Amniotic epithelial cell (primary cell): ENCODE measurements around the gene ATP6V1G3.
"Not testable (repeated sequence)": the region's sequence is repeated elsewhere in the genome, so short reads cannot be mapped to it uniquely, and the experiment has no call there.

Experiments
- DNase-seq: peaks from one replicate; pipeline ENCODE4 v3.0.0-alpha.2; 2010; ENCODE audit warnings: low read depth

The ATP6V1G3 gene

DNA sequence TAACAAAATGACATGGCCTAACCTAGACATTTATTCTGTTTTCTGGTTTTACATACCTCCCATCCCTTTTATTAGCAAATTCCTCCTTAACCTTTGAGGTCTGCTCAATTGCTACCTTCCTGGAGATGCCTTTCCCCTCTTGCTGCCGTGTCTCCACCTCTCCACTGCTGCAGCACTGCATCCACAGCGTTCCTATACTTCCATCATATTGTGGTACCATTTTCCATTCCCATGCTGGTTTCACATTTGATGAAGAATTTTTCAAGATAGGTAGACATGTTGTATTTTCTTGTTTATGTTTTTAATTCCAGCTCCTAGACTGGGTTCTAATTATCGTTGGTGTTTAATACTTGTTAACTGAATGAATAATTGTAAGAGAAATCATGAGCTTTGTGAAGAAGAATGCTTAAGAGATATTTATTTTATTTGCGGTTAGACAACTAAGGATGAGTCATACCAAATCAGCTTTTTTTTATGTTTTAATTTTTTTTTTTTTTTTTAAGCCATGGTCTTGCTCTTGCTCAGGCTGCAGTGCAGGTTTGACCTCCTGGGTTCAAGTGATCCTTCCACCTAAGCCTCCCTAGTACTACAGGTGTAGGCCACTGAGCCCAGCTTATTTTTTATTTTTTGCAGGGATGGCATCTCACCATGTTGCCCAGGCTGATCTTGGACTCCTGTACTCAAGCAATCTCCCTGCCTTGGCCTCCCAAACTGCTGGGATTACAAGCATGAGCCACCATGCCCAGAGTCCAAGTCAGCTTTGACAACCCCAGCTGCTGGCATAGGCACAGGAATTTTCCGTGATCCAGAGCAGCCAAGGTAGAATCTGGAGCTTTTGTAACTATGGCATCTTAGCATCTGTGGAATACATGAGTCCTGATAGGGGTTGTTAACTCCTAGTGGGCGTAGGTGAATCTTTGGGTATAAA lies 44.0 kb downstream of the ATP6V1G3 start:
- DNase-seq: peak; percentile 75

DNA sequence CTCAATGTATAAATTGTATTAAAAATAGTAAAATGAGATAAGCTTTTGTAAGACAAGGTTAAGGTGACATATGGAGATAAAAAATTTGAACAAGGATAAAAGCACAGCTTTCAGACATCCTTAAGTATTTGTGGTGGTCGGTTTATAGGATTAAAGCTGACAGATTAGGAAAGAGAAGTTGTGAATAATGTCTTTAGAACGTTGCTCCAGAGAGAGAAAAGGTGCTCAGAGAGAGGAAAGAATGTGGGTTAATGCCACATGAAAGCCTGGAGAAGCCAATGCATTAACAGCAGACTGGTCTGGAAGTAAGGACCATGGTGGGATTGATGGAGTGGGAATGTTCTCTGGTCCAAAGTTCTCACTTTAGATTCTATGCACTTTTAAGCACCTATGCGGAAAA lies 44.8 kb downstream of the ATP6V1G3 start:
- peak; percentile 87 for DNase-seq

DNA sequence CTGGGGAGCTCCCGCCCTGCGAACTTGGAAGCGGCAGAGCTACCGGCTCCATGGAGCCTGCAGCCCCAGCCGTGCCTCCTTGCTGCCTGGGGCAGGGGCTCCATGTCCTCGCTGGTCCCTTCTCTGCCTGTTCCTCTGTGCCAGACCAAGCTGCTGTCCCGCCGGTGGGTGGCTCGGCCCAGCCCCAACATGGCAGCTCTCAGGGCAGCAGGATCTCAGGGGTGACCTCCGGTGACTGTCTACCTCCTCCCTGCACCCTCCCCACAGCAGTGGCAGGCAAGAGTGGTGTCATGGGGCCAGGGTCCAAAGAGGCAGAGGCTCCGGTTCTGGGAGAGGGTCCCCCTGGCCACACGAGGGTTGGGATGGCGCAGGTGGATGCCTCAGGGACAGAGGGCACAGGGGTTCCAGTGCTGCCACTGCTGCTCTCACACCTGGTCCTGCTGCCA lies 45.8 kb downstream of the ATP6V1G3 start:
- DNase-seq: no peak

DNA sequence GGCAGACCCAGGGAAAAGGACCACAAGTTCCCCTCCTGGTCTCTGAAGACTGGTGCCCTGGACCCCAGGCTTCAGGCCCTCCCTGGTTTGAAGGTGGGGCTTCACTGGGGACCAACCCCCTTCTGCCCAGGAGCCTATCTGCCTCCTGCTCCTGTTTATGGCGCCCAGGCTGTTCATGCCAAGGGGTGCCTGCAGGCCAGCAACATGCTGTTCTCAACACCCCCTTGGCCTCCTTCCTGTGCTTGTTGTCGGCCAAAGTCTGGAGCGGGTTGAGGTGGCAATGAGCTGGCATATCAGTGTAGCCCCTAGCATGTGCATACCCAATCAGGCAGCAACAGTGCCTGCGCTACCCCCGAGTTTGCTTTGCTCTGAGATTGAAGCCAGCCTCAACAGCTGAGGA lies 46.3 kb downstream of the ATP6V1G3 start:
- no peak for DNase-seq

DNA sequence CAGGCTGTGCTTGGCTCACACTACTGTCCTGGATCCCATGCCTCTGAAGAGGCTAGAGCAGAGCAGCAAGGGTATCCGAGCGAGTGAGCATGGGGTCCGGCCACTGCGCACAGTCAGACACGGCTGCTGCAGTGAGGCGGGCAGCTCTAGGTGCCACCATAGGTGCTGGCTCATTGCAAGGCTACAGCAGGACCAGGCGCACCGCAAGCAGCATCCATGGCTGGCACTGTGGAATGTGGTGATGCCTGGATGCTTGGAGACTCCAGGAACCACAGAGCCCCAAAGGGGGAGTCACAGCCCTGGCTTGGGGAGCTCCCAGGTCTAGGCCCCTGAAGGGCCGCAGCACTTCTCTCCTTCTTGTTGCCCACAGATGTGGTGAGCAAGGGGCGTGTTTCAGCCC lies 47.2 kb downstream of the ATP6V1G3 start:
- DNase-seq: peak; percentile 11

DNA sequence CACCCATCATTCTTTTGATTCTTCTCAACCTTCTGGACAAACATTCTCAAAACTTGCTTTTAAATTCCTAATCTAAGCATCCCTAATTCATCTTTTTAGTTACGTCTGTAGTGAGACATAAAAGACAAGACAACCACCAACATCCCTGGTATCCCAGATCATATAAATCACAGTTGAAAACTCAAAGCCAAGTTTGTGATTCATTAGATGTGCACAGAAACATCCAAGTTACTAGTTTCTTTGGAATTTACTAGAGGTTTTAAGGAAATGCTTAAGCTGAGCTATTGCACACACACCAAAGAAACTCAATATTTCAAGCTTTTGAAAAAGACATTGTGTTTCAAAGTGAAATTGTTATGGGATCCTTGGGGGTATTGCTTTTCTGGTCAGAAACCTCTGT lies 47.6 kb downstream of the ATP6V1G3 start:
- DNase-seq: peak; percentile 98

DNA sequence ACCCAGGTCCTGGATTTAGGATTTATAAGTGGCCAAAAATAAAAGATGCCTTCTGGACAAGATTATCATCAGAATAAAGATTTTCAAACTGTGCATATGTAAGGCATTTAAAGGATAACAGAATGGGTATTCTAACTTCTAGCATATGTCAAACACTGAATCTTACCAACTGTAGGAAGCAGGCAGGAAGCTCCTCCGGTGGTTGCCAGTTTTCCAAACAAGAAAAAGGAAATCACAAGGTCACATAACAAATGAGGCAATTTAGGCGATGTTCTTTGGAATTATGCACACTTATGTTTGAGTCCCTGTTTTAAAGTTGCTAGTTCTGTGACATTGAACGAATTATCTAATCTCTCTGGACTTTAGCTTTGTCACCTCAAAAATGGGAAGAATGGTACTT lies 48.9 kb downstream of the ATP6V1G3 start:
- DNase-seq: no peak

DNA sequence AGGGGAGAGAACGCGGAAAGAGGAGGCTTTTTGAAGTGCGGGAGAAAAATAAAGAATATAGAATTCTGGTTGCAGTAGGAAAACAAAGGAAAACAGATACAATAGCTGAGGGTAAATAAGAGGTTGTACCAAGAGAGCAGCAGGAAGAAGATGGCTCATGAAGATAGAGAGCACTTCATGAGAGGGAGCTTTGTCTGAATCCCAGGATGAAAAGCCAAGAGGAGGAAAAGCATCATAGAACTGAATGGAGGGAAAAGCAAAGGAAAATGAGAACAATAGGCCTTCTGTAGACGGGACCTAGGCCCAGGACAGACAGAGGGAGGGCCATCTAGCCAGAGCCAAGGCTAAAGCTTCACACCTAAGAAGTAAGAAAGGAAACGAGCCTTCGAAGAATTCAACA lies 49.5 kb downstream of the ATP6V1G3 start:
- no peak for DNase-seq

DNA sequence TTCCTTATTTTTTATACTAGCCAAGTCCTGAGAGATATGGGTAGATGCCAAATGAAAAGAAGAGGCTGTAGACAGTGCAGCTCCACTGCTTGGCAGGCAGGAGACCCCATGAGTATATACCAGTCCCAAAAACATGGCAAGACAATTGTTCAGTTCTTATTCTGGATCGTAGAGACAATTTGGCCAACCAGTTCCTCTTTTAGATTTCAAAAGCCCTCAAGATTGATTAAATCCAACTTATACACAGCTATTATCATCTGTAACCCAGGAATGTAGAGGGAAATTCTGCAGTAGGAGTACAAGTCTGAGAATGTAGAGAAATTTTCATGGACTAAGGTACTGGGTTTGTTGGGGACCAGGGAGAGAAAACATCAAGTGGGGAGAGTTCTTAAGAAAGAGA lies 50.3 kb downstream of the ATP6V1G3 start:
- no peak for DNase-seq

DNA sequence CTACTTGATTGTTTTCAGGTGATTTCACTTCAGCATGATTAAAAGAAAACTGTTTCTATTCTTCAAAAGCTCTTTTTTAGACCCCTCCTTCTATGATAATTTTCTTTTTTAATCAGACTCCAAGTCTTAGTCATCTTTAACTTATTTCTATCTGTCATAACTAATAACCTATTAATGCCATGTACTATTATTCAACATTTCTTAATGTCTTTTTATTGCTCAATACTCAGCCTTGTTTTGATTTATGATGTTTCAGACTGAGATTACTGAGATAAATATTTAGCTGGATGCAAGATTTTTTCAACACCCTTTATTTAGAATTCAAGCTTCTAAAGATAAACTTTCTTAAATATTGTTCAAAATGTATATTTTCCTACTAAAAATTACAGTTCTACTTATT lies 53.6 kb downstream of the ATP6V1G3 start:
- DNase-seq: peak; percentile 66

DNA sequence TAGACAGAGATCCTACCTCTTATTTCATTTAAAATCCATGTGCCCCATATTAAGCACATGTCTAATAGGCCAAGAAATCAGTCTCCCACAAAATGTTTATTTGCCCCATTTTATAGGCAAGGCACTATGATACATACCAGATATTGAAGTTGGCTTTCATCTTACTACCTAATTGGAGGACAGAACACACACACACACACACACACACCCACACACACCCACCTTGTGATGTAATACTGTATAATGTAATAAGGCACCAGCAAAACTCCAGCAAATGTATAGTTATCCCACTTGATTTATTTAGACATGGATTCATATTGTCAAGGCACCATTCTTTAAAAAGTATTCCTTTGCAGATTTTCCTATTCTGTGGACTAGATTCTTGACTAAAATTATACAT lies 56.8 kb downstream of the ATP6V1G3 start:
- DNase-seq: no peak

DNA sequence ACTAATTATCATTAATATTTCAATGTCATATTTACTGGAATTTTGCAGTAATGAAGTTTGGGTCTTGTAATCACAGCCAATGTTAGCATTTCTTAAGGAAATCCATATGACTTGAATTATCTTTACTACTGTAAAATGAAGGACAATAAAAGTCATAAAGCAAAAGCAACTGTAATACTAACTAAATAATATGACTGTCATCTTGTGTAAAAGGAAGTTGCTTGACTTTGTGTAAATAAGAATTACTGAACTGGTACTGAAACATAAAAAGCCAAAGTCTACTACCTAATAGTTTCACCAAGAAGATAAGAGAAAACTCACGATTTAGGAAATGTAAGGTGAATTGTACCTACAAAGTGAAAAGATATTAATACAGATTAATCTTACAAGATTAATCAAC lies 57.5 kb downstream of the ATP6V1G3 start:
- DNase-seq: no peak

DNA sequence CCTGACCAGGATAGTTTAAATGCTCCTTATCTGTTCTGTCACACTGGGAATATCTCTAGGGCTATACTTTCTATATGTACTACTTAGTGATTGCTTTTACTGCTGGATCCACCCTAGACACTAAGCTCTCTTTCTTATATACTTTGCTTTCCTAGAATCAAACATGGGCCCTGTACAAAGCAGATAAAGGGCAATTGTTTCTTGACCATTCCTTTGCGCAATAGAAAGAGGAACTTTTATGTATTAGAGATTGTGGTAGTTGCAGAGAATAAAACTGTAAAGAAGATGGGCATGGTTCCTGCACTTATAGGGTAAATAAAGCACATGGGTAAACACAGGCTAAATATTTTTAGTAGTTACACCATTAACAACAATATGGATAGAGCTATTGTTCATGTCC lies 58.8 kb downstream of the ATP6V1G3 start:
- DNase-seq: no peak

DNA sequence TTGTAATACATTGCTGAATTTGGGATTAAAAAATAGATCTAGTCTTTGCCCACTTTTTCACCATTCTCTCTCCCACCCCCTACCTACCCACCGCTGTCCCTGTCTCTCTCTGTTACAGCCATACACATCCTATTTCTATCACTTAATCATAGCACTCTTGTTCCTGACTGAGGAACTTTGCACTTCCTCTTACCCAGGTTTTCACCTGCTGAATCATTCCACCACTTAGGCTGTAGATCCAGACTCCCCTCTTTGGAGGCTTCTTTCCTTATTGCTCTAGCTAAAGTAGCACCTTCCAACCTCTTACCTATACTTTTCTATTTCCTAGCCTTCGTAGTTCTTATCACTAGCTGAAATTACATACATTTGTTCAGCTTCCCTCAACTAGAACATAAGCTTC lies 59.6 kb downstream of the ATP6V1G3 start:
- no peak for DNase-seq

DNA sequence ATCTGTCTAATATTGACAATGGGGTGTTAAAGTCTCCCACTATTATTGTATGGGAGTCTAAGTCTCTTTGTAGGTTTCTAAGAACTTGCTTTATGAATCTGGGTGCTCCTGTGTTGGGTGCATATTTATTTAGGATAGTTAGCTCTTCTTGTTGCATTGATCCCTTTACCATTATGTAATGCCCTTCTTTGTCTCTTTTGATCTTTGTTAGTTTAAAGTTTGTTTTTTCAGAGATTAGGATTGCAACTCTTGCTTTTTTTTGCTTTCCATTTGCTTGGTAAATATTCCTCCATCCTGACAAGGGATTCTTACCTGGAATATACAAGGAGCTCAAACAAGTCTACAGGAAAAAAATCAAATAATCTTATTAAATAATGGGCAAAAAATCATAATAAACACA lies 63.1 kb downstream of the ATP6V1G3 start:
- not testable (repeated sequence) for DNase-seq
